T-helper 22 cell (primary cell): ENCODE measurements around the gene MICALL2.
A peak's percentile ranks its signal among the peaks of the same experiment; 100 is the strongest.

Source experiments
- DNase-seq: peaks from one replicate; pipeline ENCODE4 v3.0.0-alpha.2; 2020; ENCODE audit warnings: low read depth

MICALL2 gene

DNA sequence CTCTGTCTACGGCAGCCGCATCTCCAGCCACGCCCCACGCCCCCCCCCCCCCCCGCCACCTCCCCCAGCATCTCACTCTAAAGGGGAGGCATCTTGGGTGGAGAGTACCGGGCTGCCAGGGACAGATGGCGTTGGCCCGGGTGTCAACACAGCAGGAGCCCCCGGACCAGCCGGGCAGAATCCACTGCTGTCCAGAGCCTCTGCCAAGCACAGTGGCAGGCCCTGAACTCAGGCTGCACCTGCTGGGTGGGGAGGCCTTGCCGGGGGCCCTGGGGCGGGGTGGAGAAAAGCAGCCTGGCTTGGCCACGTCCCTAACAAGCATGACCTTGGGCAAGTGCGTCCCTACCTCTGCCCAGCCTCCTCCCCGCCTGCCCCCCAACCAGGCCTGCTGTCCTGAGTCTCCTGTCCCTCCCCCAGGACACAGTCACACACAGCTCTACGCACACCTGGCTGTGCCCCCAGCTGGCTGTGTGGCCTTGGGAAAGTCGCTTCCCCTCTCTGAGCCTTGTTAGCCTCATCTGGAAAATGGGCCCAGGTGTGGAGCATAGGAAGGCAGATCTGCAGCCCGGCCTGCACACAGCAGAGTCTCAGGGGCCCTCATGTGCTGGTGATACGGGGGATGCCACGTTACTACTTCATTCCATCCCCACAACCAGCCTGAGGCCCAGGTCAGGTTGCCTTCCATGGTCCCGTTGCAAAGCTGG lies 45.2 kb downstream of the MICALL2 start:
- no peak for DNase-seq

DNA sequence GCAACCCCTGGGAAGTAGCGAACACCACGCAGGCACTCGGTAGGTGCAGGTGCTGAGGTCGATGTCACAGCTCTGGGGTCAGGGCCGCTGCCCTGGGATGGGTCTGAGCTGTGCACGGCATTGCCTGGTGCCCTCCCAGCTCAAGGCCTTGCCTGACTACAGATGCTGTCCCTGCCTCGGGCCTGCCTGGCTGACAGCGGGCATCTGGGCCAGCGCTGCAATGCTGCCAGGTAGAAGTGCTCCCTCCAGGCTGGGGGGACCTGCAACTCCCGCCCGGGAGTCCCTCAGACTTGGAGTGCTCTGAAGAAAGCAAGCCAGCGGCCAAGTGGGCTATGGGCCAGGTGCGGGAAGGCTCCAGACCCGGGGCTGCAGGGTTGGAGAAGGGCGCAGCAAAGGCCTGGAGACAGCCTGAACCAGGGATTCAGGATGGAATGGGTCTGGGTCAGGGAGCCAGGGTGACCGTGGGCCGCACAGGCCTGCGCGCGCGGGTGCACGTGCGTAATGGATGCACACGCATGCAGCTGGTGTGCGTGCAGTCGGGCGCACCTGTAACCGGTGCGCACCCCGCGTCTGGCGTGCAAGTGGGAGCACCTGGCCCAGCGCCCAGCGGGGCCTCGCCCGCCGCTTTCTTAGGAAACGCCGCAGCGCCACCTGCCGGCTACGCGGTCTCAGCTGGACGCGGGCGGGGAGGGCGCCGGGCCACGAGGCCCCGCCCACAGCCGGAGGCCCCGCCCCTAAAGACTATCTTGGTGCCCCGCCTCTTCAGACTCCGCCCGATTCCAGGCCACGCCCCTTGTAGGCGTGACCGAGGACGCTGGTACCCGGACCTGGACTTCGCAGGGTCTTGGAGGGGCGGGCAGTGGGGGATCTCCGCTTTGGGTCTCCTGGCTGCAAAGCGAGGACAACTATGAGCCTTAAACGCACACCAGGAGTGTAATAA lies 46.7 kb downstream of the MICALL2 start:
- peak; percentile 74 for DNase-seq

DNA sequence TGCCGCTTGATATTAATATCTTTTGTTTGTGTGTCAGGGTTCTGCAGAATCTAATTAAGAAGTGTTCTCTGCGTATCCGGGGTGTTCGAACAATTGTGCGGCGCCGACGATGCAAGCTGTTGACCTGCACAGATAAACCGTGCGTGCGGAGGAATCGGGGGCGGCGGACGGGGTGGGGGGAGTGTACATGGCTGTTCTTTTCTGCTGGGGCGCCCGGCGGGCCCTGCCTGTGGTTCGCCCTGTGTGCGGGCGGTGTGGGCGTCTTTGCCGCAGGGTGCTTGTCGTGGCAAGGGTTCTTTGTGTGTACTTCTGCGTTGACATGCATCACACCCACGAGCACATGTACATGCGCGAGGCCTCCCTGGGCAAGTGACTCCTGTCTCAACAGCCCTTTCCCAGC lies 47.9 kb downstream of the MICALL2 start:
- no peak for DNase-seq

DNA sequence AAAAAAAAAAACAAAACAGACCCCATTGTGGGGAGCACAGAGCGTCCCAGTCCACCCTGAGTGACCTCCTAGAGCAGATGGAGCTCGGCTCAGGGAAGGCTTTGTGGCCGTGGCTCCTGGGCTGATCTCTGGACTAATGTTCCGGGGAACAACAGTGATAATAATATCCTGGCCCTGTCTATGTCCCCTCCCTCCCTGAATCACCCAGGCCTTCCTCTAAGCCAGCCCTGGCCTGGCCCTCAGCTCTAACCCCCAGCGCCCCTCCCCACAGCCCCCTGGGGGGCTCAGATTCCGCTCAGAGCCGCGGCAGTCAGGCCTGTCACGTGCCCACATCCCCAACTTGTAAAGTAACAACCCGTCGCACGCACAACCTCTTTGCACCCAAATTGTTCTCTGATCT lies 48.3 kb downstream of the MICALL2 start:
- no peak for DNase-seq

DNA sequence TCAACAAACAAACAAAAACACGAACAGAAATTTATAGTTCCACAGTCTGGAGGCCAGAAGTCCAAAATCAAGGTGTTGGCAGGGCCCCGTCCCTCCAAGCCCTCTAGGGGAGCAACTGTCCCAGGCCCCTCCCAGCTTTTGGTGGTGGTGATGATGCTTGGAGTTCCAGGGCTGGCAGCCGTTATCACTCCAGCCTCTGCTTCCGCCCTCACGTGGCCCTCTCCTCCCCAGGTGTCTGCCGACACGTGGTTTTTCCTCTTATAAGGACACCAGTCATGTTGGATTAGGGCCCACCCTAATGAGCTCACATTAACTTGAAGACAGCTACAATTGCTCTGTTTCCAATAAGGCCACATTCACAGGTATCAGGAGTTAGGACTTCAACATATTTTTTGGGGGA lies 49.7 kb downstream of the MICALL2 start:
- no peak for DNase-seq

DNA sequence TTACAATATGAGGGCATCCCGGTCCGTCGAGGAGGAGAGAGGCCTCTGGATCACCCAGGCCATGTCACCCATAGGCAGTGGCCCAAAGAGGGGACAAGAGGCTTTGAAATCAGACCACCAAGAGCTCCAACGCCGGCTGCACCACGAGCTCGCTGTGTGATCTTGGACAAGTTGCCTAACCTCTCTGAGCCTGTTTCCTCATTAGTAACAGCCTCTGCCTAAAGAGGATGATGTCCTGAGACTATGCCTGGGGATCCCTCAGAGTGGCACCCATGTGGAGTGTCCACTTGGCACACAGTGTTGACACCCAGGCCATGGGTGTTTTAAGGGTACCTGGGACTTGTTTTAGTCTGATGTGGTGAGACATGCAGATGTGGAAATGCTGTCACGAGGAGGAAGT lies 50.8 kb downstream of the MICALL2 start:
- DNase-seq = no peak

DNA sequence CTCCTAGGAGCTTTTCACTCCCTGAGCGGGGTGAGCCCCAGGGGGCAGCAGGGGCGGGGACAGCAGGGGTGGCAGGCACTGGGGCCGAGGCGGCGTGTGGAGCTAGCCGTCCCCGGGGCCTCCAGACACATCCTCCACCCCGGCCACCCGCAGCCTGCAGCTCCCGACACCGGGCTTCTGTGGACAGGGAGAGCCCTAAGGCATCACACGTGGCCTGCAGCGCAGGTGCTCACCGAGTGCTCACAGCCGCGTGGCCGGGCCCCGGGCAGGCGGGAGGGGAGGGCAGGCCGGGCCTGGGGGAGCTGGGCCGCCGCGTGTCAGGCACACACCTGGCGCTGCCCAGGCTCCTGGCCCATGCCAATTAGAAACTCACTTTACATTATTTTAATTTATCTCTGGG lies 51.4 kb downstream of the MICALL2 start:
- DNase-seq = no peak

DNA sequence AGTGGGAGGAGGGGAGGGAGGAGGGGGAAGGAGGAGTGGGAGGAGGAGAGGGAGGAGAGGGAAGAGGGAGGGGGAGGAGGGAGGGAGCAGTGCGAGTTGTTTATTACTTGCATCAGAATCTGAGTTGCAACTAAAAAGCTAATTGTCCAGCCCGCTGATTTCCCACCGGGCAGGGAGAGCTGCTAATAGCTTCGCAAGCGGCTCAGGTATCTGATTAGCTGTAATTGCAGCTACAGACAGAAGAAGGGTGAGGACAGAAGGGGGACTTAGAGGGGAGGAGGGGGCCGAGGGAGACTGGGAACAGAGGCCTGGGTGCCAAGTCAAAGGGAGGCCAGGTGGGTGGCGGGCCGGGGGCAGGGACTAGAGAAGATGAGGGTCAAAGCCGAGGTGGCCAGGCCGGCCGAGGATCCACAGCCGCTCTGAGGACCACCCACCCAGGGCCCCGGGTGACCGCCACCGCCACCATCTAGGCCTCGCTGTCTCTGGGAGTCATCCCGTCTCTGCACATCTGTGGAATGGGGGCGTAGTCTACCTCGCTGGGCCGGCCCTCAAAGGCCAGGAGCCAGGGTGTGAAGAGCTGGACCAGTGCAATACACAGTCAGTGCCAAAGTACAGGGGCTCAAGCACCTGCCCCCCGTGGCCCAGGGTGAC lies 54.2 kb downstream of the MICALL2 start:
- no peak for DNase-seq

DNA sequence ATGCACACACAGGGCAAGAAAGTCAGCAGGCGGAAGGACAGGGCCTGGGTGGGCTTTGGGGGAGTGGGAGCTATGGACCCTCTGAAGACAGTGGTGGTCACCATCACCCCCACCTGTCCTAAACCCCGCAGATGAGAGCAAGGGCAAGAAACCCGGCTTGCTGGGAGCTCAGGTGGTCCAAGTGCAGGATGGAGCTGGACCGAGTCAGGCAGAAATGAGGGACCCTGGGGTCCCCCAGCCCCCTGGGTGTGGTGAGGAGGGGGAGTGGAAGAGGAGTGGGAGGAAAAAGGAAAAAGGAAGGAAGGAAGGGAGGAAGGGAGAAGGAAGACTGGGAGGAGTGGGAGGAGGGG lies 54.8 kb downstream of the MICALL2 start:
- DNase-seq = no peak

DNA sequence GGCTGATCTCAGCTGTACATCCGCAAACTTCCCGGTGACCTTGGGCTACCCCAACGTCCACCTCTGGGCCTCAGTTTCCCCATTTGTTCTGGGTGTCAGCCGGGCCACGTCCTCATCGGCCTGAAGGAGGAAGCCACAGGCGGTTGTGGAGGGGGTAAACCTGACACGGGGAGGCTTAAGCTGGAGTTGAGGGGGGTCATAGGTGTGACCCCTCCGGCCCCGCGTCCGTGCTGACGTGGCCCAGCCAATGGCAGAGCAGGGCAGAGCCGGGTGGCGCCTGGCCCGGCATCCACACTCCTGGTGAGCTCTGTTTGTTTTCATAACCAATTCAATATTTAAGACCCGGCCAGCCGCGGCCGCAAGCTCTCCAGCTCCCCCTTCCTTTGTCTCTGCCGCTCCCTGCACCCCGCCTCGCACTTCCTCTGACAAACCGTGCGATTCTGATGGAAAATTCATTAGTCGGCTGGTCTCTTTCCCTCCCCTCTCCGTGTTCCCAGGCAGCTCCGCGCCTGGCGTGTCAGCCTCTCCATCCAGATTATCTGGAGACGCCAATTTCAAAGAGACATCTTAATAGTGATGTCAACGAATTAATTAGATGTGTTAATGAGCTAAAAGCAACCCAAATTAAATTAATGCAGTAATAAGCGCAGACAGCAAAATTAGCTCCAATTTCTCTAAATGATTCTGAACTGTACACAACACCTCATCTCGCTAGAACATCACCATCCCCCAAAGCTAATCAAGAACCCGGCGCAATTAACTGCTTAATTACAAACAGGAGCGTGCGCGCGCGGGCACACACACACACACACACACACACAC lies 55.4 kb downstream of the MICALL2 start:
- no peak for DNase-seq

DNA sequence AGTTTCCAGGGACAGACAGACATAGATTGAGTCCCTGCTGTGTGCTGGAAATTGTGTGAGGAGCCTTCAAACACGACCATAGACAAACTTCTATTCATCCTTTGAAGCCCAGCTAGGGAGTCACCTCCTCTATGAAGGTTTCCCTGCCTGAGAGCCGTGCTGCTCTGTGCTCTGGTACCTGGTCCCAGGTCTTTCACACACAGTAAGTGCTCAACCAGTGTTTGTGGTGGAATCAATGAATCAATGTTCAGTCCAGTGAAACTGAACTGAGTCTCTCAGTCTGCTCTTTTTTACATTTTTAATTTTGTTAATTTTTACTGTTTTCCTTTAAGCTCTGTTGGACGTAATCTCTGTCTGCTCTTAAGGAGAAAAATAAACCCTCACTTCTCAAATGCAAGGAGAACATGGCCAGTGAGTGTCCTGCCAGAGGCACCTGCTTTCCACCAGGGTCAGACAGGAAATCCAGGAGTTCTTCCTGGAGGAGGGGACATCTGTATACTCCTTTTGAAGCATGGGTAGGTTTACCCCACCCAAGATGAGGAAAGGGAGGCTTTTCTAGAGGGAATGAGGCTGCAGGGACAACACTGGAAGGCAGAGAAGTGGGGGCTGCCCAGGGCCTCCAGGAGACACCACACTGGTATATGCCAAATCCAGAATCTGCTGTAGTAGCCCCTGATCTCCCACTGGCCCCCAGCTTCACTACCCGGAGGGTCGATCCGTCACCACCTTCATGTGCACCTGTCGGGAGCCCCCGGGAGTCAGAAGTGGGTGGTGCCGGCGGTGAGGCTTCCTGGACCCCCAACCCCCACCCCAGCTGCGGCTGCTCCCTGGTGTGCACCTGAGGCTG lies 56.3 kb downstream of the MICALL2 start:
- no peak for DNase-seq

DNA sequence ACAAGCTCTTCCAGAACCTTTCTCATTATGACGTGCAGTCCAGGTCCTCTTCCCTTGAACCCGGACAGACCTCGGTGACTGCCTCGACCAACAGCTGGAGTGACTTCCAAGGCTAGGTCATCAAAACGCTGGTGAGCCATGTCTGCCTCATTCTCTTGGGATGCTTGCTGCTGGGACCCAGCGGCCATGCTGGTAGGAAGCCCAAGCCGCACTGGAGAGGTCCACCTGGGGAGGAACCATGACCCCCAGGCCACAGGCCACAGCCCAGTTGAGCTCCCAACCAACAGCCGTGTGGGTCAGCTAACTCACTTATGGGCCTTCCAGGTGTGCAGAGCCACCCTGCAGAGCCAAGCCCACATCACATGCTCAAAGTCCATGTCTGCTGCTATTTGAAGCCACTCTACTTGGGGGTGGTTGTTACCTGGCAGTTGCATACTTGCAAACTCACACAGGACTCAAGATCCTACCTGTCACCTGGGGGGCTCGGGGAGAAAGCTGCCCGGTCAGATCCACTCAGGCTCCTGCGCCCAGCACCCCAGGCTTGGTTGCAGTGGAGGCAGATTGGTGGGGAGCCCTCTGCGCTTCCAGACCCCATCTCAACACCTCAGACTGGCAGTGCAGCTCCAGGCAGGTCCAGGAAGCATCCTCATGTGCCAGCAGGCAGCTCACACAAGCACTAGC lies 57.0 kb downstream of the MICALL2 start:
- no peak for DNase-seq

DNA sequence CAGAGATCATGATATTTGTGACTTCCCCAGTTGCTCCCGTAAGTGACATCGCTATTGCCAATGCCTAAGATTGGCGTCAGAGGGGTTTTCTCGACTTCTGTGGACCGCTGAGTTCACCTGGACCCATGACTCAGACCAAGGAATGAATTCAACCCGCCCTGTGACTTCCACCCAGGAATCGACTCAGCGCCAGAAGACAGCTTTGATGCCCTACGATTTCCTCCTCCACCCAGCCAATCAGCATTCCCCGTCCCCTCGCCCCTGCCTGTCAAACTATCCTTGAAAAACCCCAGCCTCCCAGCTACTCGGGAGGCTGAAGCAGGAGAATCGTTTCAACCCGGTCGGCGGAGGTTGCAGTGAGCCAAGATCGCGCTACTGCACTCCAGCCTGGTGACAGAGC lies 58.3 kb downstream of the MICALL2 start:
- no peak for DNase-seq

DNA sequence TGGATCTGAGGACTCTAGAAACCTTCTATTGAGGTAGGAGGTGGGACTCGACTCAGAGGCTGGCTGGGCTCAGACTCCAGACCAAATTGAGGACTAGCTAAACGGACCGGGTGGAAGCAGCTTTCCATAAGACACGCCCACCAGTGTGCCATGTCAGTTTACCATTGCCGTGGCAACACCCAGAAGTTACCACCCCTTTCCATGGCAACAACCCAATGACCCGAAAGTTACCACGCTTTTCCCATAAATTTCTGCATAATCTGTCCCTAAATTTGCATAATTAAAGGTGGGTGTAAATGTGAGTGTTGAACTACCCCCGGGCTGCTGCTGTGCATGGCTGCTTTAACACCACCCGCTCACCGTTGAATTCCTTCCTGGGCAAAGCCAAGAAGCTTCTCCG lies 58.9 kb downstream of the MICALL2 start:
- DNase-seq = no peak

DNA sequence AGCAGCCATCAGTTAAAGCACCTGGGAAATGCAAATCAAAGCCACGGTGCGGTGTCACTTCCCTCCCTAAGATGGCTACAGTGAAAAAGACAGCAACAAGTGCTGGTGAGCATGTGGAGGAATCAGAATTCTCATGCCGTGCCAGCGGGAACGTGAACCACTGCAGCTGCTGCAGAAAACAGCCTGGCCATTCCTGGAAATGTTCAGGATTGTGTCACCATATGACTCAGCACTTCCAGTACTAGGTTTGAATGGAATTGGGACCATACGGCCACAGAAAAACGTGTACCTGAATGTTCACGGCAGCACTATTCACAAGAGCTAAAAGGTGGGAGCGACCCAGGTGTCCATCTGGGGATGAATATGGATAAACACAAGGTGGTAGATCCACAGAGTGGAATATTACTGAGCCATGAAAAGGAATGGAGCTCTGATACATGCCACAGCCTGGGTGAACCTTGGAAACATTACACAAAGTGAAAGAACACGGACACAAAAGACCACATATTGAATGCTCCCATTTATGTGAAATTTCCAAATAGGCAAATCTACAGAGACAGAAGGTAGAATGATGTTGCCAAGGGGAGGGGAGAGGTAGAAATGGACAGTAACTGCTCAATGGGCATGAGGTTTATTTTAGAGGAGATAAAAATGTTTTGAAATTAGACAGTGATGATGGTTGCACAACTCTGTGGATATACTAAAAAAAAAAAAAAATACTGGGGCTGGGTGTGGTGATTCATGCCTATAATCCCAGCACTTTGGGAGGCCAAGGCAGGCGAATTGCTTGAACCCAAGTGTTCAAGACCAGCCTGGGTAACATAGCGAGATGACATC lies 61.6 kb downstream of the MICALL2 start:
- DNase-seq = no peak

DNA sequence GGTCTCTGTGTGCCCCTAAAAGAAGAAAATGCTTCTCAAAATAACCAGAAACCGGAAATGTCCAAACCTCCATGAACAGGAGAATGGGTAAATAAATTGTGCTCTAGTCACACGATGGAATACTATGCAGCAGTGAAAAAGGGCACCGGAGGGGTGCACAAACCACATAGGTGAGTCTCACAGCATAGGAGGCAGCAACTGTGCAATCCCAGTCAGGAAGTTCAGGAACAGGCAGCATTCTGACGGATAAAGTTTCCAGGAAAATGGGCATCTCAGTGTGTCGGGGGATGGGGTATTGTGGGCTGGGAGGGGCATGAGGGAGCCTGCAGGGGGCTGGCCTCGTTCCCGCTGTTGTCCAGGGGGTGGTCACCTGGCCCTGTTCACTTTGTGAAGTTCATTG lies 63.1 kb downstream of the MICALL2 start:
- no peak for DNase-seq

DNA sequence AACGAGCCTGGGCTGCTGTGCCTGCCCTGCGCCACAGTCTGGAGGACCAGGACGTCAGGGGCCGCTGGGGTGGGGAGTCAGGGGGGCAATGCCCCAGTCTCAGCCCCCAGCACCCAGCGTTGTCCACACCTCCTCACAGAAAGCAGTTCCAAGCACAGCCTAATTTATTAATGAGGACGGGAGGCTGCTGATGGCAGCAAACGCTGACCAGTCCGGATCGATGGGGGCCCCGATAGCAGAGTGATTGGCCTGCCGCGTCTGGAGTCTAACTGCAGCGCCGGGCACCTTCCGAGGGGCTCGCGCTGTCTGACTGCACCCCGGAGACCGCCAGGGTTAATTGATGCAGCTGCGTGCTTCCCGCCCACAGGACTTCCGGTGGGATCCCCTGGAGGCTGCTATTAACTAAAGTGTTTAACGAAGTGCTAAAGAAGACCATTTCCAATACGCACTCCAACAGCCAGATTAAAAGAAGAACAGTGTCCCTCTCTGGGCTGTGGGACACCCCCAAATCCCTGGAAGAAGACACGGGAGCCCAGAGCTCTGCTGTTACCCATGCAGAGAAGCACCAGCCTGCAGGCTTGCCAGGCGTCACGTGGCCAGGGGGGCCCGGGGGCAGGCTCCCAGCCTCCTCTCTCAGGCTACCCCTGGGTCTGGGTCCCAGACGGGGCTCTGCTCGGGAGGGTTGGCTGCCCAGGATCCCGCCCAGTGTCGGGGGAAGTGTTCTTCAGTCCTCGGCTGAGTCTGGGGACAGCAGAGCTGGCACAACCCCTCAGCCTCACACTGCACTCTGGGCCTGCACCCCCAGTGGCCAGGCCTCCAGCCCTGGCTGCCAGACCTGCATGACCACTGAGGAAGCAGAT lies 63.8 kb downstream of the MICALL2 start:
- no peak for DNase-seq

DNA sequence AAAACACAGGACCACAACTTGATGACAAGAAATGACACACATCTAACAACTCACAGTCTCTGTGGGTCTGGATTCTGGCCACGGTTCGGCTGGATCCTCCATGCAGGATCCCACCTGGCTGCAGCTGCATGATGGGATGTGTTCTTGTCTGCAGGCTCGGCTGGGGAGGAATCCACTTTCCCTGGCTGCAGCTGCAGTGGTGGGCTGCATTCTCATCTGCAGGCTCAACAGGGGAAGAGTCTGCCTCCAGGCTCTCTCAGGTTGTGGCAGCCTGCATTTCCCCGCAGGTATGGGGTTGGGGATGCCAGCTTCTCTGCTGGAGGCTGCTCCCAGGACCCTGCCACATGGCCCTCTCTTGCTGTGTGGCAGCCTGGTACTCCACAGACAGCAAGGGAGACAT lies 64.9 kb downstream of the MICALL2 start:
- no peak for DNase-seq

DNA sequence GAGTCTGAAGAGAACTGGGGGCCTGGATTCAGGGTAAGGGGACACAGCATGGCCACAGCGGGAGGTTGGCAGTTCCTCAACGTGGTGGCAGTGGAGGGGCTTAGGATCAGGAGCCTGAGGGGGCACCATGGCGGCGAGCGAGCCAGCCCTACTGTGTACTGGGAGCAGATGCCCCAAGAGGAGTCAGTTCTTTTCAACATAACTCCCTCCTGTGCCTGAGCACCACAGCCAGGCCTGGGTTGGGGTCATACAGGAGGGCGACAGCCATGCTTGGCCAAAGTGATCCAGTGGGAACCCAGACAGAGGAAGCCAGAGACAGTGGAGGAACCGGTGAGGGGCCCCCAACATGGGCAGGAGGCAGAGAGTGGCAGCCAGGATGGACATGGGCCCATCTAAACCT lies 65.8 kb downstream of the MICALL2 start:
- no peak for DNase-seq
